C4-2B (cell line): ENCODE results near the gene IFIH1.

Source experiments
- ZFX ChIP-seq: fragments of 450-650 bp; IDR thresholded peaks from 2 replicates; pipeline ENCODE4 v1.6.1; 2017
- TF ChIP-seq, protein P1 (sequence below): fragments of 450-650 bp; conservative IDR thresholded peaks from 2 replicates; pipeline ENCODE4 v1.5.1; 2017; ENCODE audit warnings: mild to moderate bottlenecking

DNA sequence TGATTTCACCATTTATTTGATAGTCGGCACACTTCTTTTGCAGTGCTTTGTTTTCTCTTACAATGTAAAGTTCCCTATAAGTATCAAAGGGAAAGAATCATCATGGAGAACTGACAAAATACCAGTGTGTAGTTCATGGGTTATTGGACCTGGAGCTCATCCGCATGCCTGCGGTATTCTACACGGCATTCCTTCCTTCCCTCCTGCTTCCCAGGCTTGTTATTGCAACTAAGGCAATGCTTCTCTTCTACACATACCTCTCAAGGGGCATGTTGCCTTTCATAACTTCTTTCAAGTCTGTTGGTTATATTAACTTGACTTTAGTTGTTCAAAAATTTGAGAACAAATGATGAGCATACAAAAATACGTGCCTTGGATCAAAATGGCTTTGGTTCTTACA is 51.0 kb downstream of the IFIH1 start:
- TF ChIP-seq, protein P1, sequence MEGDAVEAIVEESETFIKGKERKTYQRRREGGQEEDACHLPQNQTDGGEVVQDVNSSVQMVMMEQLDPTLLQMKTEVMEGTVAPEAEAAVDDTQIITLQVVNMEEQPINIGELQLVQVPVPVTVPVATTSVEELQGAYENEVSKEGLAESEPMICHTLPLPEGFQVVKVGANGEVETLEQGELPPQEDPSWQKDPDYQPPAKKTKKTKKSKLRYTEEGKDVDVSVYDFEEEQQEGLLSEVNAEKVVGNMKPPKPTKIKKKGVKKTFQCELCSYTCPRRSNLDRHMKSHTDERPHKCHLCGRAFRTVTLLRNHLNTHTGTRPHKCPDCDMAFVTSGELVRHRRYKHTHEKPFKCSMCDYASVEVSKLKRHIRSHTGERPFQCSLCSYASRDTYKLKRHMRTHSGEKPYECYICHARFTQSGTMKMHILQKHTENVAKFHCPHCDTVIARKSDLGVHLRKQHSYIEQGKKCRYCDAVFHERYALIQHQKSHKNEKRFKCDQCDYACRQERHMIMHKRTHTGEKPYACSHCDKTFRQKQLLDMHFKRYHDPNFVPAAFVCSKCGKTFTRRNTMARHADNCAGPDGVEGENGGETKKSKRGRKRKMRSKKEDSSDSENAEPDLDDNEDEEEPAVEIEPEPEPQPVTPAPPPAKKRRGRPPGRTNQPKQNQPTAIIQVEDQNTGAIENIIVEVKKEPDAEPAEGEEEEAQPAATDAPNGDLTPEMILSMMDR: no peak
- TF ChIP-seq ZFX: no peak
